ENCODE results near the gene BCAN. TPM values are rescaled to one million over a fixed set of nuclear protein-coding genes. Genes with fewer than 3 reads are reported as not detected.

The BCAN gene
- polyA plus RNA-seq, 1 donor (not counting 4 experiments of a cell fraction or from before 2014, with no cell fraction given), result not detected

DNA sequence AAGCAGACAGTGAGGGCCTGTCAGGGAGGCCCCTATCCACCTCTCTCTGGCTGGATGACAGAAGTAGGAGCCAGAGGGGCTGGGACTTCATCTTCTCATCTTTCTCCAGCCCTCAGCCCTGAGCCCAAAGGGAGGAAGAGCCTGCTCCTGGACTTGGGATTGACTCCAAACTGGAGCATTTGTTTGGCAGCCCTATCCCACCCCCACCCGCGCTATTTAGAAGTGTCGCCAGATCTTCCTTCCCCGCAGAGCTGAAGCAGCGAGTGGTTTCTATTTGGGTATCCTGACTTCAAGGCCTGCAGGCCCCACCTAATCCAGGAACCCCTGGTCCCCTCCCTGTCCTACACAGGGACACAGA lies 25.7 kb downstream of the BCAN start:
- Histone ChIP-seq H3K27me3 (ENCODE audit: control insufficient read depth, extremely low read depth, insufficient read depth, low read length) (peaks cover 20% of the 10 kb centered on the region), H3K4me2 (ENCODE audit: control insufficient read depth, extremely low read depth, insufficient read depth, low read depth, low read length) (no peak overlapping the region), H3K4me3 (ENCODE audit: control insufficient read depth in 2 of 3, extremely low read depth in 1 of 3, insufficient read depth in 2 of 3, low read depth in 1 of 3, low read length in 3 of 3) (no peak overlapping the region), H3K9me1 (ENCODE audit: control insufficient read depth, extremely low read depth, insufficient read depth, low read length) (no peaks in the 10 kb centered on the region), H3K27ac (ENCODE audit: control insufficient read depth, insufficient read depth, low read length) (no peak overlapping the region), H3K36me3 (ENCODE audit: control insufficient read depth in 2 of 2, extremely low read depth in 1 of 2, insufficient read depth in 2 of 2, low read length in 2 of 2) (no peaks in the 10 kb centered on the region), H3K4me1 (ENCODE audit: control insufficient read depth, extremely low read depth, insufficient read depth, low read length) (no peaks in the 10 kb centered on the region), H2AFZ (ENCODE audit: control insufficient read depth, low read length) (no peak overlapping the region), H3K79me2 (ENCODE audit: control insufficient read depth, insufficient read depth, low read length) (no peaks in the 10 kb centered on the region), H3K9ac (ENCODE audit: control insufficient read depth, extremely low read depth, insufficient read depth, low read length) (no peak overlapping the region), H3K9me3 (ENCODE audit: control insufficient read depth, low read depth, low read length) (no peaks in the 10 kb centered on the region), H4K20me1 (ENCODE audit: control insufficient read depth, extremely low read depth, insufficient read depth, low read length) (no peaks in the 10 kb centered on the region)
- TF ChIP-seq, protein P1, sequence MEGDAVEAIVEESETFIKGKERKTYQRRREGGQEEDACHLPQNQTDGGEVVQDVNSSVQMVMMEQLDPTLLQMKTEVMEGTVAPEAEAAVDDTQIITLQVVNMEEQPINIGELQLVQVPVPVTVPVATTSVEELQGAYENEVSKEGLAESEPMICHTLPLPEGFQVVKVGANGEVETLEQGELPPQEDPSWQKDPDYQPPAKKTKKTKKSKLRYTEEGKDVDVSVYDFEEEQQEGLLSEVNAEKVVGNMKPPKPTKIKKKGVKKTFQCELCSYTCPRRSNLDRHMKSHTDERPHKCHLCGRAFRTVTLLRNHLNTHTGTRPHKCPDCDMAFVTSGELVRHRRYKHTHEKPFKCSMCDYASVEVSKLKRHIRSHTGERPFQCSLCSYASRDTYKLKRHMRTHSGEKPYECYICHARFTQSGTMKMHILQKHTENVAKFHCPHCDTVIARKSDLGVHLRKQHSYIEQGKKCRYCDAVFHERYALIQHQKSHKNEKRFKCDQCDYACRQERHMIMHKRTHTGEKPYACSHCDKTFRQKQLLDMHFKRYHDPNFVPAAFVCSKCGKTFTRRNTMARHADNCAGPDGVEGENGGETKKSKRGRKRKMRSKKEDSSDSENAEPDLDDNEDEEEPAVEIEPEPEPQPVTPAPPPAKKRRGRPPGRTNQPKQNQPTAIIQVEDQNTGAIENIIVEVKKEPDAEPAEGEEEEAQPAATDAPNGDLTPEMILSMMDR (optimal IDR thresholded peaks at IDR 0.05 in 1 of 3, IDR thresholded peaks at IDR 0.05 in 1 of 3, conservative IDR thresholded peaks at IDR 0.05 in 1 of 3; ENCODE audit: extremely low read depth in 1 of 3, insufficient read depth in 2 of 3, low read length in 3 of 3), result no peak
- TF ChIP-seq EZH2 (IDR thresholded peaks at IDR 0.05; ENCODE audit: low read length), result no peak
- DNase-seq (ENCODE audit: low read depth, low spot score) (no peak), FAIRE-seq (no peak)
- dilution Hi-C loops (cut with MboI; ENCODE audit: extremely low pct_ligation_motif_present, low sequenced_read_pairs), result no loop called here

DNA sequence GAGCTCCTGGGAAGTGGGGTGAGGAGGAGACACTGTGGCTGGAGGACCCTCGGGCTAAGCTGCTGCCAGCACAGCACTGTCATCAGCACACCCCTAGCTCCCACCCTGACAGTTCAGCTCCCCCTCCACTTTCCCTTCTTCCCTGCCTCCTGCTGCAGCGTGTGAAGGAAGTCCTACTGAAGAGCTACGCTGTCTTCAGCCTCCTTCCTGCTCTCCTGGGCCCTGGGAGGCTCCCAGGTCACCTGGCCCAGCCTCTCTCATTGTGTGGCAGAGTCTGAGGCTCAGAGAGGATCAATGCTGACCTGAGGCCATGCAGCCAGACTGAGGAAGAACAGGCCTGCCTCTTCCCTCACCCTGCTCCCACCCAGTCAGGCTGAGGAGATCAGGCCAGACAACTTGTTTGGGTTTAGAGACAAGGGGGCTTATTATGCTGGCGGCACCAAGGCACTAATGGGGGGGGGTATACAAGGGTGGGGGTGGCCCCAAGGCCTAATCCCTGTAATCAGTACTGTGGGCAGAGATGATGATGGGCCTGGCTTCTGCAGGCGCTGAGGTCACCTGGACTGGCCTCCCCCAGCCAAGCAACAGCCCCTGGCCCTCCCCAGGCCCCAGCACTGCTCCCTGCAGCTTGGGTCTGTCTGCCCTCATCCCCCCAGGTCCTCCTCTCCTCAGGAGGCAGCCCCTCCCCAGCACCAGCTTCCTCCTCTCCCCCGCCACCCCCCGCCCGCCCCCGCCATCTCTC lies 26.2 kb downstream of the BCAN start:
- Histone ChIP-seq H3K9me1 (ENCODE audit: control insufficient read depth, extremely low read depth, insufficient read depth, low read length) (no peaks in the 10 kb centered on the region), H3K79me2 (ENCODE audit: control insufficient read depth, insufficient read depth, low read length) (no peaks in the 10 kb centered on the region), H4K20me1 (ENCODE audit: control insufficient read depth, extremely low read depth, insufficient read depth, low read length) (no peaks in the 10 kb centered on the region), H3K4me1 (ENCODE audit: control insufficient read depth, extremely low read depth, insufficient read depth, low read length) (no peaks in the 10 kb centered on the region), H3K9me3 (ENCODE audit: control insufficient read depth, low read depth, low read length) (no peaks in the 10 kb centered on the region), H3K36me3 (ENCODE audit: control insufficient read depth in 2 of 2, extremely low read depth in 1 of 2, insufficient read depth in 2 of 2, low read length in 2 of 2) (no peaks in the 10 kb centered on the region), H3K27ac (ENCODE audit: control insufficient read depth, insufficient read depth, low read length) (no peak overlapping the region), H3K9ac (ENCODE audit: control insufficient read depth, extremely low read depth, insufficient read depth, low read length) (no peak overlapping the region), H2AFZ (ENCODE audit: control insufficient read depth, low read length) (no peak overlapping the region), H3K27me3 (ENCODE audit: control insufficient read depth, extremely low read depth, insufficient read depth, low read length) (peaks cover 25% of the 10 kb centered on the region), H3K4me3 (ENCODE audit: control insufficient read depth in 2 of 3, extremely low read depth in 1 of 3, insufficient read depth in 2 of 3, low read depth in 1 of 3, low read length in 3 of 3) (no peak overlapping the region), H3K4me2 (ENCODE audit: control insufficient read depth, extremely low read depth, insufficient read depth, low read depth, low read length) (no peak overlapping the region)
- dilution Hi-C loops (cut with MboI; ENCODE audit: extremely low pct_ligation_motif_present, low sequenced_read_pairs), result no loop called here
- DNase-seq (ENCODE audit: low read depth, low spot score) (no peak), FAIRE-seq (no peak)
- TF ChIP-seq EZH2 (IDR thresholded peaks at IDR 0.05; ENCODE audit: low read length), result no peak

Measured in keratinocyte (primary cell).